Right lobe of liver (tissue), 4 donors: ENCODE measurements around the gene ACTN1.

Source experiments
- CTCF ChIP-seq, 4 donors: fragments of 200-600 bp in 3 of 4; fragments of 450-650 bp in 1 of 4; IDR thresholded peaks; one replicate each; pipeline versions ENCODE4 v1.5.1 to v1.8.0; 2016 to 2022; ENCODE audit warnings: antibody characterized with exemption in 4 of 4, mild to moderate bottlenecking in 2 of 4
- POLR2A ChIP-seq: fragments of 450-650 bp; IDR thresholded peaks from one replicate; pipeline ENCODE4 v1.6.1; 2017; ENCODE audit warnings: antibody characterized with exemption, mild to moderate bottlenecking
- donor health status: DM: no; HTN: no; CAD: no.
- donor health status: DM: no; HTN: no; CAD: no.
- donor health status: DM: no; HTN: yes; CAD: no.

DNA sequence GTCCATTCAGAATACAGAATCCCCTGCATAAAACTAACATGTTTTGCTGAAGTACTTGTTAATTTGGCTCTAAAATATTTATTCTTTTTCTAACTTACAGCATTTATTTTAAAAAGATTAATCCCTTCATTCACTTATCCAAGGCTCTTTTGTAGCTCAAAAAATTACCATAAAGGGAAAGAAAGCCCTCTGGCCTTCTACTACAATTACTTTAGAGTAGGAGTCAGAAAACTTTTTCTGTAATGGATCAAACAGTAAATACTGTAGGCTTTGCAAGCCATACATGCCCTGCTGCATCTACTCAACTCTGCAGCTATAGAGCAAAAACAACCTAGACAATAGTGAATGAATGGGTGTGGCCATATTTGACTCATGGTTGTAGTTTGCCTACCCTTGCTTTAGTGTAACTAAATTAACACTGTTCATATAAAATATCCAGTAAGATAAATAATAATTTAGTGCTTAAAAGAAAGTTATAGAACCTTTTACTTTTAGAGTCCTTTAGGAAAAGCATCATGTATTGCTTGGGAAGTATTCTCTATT is 112.0 kb downstream of the ACTN1 start:
- TF ChIP-seq POLR2A (no peak), CTCF (IDR thresholded peaks at IDR 0.05) (no peak)
